ENCODE results near the gene GDPD4. TPM values are rescaled to one million over a fixed set of nuclear protein-coding genes. Genes with fewer than 3 reads are reported as not detected.

The GDPD4 gene
- total RNA-seq, 4 donors from 2014 or later = not detected

DNA sequence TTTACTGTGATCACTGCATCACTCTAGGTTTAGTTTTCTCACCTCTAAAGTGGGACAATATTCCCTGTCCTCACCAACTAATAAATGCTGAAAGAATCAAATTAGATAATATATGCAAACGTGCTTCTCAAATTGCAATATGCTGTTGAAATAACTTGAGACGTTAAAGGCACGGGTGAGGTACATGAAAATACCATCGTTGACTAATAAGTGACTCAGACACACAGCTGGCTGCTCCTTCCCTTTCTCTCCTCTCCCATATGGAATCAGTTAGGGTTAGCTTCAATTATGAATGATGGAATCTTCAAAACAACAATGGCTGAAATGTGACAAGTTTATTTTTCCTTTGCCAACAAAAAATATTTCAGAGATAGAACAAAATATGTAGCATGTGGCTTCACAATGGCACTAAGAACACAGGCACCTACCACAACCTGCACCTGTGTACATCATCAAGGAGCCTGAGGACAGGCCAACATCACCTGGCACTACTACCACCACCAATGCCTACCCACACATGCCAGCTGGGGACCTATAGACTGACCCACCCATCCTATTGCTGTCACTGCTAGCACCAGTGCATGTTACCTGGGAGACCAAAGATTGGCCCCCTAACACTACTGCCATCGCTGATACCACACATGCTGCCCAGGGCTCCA, 13.7 kb downstream of the GDPD4 start:
- Histone ChIP-seq H3K9me3 (no peaks in the 10 kb centered on the region), H3K4me3 (no peak overlapping the region), H3K4me1 (no peaks in the 10 kb centered on the region), H3K27ac (no peak overlapping the region), H3K27me3 (no peaks in the 10 kb centered on the region), H3K36me3 (no peaks in the 10 kb centered on the region)
- TF ChIP-seq, protein P1, sequence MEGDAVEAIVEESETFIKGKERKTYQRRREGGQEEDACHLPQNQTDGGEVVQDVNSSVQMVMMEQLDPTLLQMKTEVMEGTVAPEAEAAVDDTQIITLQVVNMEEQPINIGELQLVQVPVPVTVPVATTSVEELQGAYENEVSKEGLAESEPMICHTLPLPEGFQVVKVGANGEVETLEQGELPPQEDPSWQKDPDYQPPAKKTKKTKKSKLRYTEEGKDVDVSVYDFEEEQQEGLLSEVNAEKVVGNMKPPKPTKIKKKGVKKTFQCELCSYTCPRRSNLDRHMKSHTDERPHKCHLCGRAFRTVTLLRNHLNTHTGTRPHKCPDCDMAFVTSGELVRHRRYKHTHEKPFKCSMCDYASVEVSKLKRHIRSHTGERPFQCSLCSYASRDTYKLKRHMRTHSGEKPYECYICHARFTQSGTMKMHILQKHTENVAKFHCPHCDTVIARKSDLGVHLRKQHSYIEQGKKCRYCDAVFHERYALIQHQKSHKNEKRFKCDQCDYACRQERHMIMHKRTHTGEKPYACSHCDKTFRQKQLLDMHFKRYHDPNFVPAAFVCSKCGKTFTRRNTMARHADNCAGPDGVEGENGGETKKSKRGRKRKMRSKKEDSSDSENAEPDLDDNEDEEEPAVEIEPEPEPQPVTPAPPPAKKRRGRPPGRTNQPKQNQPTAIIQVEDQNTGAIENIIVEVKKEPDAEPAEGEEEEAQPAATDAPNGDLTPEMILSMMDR (IDR thresholded peaks at IDR 0.05) = no peak
- TF ChIP-seq EP300 (IDR thresholded peaks at IDR 0.05) (no peak), POLR2A (IDR thresholded peaks at IDR 0.05) (no peak)
- DNase-seq (ENCODE audit: low spot score in 2 of 2) = no peak
- 66 to 72% methylated on average over 5 of the region's 5 CpGs for WGBS, 2 donors

DNA sequence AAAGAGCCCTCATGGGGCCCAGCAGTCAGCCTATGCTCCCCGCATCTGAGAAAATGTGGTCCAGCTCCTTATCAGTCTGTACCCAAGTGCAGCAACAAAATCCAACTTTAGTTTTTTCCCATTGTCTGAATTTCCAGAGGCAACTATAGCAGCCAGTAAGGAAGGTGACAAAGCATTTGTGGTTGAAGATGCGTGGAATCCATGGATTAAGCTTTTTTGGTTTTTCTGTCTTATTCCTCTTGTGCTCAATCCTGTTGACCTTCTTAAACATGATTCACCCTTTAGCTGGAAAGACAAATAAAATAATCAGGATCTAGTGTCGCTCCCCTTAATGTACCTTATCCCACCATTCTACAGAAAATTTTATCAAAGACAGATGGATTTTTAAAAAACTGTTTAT, 14.3 kb downstream of the GDPD4 start:
- no peaks in the 10 kb centered on the region for H3K27me3 ChIP-seq
- DNase-seq (ENCODE audit: low spot score in 2 of 2) = no peak
- H3K27ac ChIP-seq = no peak overlapping the region
- H3K4me1 ChIP-seq = no peaks in the 10 kb centered on the region
- H3K4me3 ChIP-seq = no peak overlapping the region
- no peaks in the 10 kb centered on the region for H3K36me3 ChIP-seq
- TF ChIP-seq, protein P1 (IDR thresholded peaks at IDR 0.05) = no peak
- TF ChIP-seq EP300 (IDR thresholded peaks at IDR 0.05) (no peak), POLR2A (IDR thresholded peaks at IDR 0.05) (no peak)
- 91 to 93% methylated on average over 3 of the region's 3 CpGs for WGBS, 2 donors
- H3K9me3 ChIP-seq = no peaks in the 10 kb centered on the region

DNA sequence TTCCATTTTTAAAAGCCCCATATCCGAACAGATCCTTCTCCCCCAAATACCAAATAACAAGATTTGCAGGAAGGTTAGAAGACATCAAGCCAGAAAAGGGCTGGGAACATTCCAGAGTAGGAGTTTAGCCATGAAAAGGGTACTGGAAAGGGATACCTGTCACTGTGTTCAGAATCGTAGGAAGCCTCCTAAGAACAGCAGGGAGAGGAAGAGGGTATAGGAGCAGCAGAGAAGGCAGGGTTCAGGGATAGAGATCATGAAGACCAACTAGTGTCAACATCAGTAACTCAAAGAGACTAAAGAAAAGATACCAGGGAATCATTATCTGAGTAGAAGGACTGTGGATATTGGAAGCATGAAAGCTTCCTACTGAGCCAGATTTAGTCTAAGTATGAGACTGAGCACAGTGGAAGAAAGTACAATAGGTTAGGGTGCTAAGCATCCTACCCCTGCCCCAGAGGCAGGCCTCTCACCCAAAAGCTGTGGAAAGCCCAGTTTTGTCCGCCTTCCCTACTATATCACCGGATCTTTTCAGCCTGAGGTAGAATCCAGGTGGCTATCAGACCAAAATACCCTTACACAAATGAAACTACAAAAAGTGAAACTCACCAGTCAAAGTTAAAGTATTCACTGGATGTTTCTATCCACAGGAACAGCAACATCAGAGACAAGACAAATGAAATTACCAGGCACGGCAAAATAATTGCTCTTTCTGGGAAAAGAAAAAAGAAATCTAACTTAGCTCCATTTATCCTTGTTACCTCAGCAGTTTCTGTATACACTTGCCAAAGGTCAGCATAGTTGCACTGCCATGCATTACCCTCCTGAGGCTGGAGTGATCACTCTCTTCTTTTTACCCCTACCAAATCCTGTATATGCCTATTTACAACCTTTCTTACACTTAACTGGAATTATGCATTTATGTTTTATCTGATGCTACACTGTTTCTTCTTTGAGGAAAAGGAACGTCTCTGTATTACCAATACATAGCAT, 16.7 kb downstream of the GDPD4 start:
- Histone ChIP-seq H3K9me3 (no peaks in the 10 kb centered on the region), H3K27ac (no peak overlapping the region), H3K36me3 (no peaks in the 10 kb centered on the region), H3K27me3 (no peaks in the 10 kb centered on the region), H3K4me3 (no peak overlapping the region), H3K4me1 (no peaks in the 10 kb centered on the region)
- no peak for DNase-seq (ENCODE audit: low spot score in 2 of 2)
- 71 to 72% methylated on average over 6 of the region's 6 CpGs for WGBS, 2 donors
- TF ChIP-seq, protein P1 (IDR thresholded peaks at IDR 0.05) = no peak
- TF ChIP-seq EP300 (IDR thresholded peaks at IDR 0.05) (no peak), POLR2A (IDR thresholded peaks at IDR 0.05) (no peak)

- H3K27me3 ChIP-seq = no peaks in the 10 kb centered on the region
- H3K4me1 ChIP-seq = no peaks in the 10 kb centered on the region
- 54 to 63% methylated on average over 3 of the region's 3 CpGs for WGBS, 2 donors
- TF ChIP-seq EP300 (IDR thresholded peaks at IDR 0.05) = no peak
- no peak for TF ChIP-seq POLR2A (IDR thresholded peaks at IDR 0.05)
- TF ChIP-seq, protein P1 (IDR thresholded peaks at IDR 0.05) = no peak
- no peaks in the 10 kb centered on the region for H3K9me3 ChIP-seq
- H3K27ac ChIP-seq = no peak overlapping the region
- H3K4me3 ChIP-seq = no peak overlapping the region
- no peaks in the 10 kb centered on the region for H3K36me3 ChIP-seq
- no peak for DNase-seq (ENCODE audit: low spot score in 2 of 2)
Observed at GRCh38 chr11:77283101-77283500, 18.4 kb downstream of the GDPD4 start.
